ENCODE measurements around the gene SRRM2. TPM values are rescaled to one million over a fixed set of nuclear protein-coding genes. Genes with fewer than 3 reads are reported as not detected.

Gene SRRM2
- total and polyA plus RNA-seq, 9 of the 15 experiments (the other 6 are each of a cell fraction or from before 2014, with no cell fraction given), result 26.7 to 563 (median 81.1) TPM

GRCh38 chr16:2752850-2753732 lies 653 bp downstream of the SRRM2 start (continued):
- no peak for TF ChIP-seq RBM17 (IDR thresholded peaks at IDR 0.05; ENCODE audit: borderline replicate concordance, low read depth, low read length)
- TF ChIP-seq KLF13 (tag; IDR thresholded peaks at IDR 0.05; ENCODE audit: borderline replicate concordance, low read depth), result peak; percentile 29; the same call in 1 of the 2 replicates
- peak; percentile 73 for TF ChIP-seq RBM22 (IDR thresholded peaks at IDR 0.05; ENCODE audit: low read depth, low read length, poor library complexity, severe bottlenecking)
- TF ChIP-seq PRPF4 (IDR thresholded peaks at IDR 0.05; ENCODE audit: insufficient read depth, low read depth, low read length, poor library complexity, severe bottlenecking), result peak; percentile 97
- peak; percentile 88 for TF ChIP-seq PCBP1 (IDR thresholded peaks at IDR 0.05; ENCODE audit: low read depth, low read length, poor library complexity, severe bottlenecking)
- peak; percentile 47; the same call in 1 of the 2 replicates for TF ChIP-seq PHF21A (IDR thresholded peaks at IDR 0.05; ENCODE audit: borderline replicate concordance, low read depth)
- TF ChIP-seq RBFOX2 (IDR thresholded peaks at IDR 0.05; ENCODE audit: low read depth, low read length), result peak; percentile 76
- no peak for TF ChIP-seq ZNF785 (CRISPR knock-in tag; IDR thresholded peaks at IDR 0.05)
- TF ChIP-seq, protein P1, sequence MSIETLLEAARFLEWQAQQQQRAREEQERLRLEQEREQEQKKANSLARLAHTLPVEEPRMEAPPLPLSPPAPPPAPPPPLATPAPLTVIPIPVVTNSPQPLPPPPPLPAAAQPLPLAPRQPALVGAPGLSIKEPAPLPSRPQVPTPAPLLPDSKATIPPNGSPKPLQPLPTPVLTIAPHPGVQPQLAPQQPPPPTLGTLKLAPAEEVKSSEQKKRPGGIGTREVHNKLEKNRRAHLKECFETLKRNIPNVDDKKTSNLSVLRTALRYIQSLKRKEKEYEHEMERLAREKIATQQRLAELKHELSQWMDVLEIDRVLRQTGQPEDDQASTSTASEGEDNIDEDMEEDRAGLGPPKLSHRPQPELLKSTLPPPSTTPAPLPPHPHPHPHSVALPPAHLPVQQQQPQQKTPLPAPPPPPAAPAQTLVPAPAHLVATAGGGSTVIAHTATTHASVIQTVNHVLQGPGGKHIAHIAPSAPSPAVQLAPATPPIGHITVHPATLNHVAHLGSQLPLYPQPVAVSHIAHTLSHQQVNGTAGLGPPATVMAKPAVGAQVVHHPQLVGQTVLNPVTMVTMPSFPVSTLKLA (conservative IDR thresholded peaks at IDR 0.05), result peak; percentile 92 to 93
- TF ChIP-seq SIN3A (IDR thresholded peaks at IDR 0.05; ENCODE audit: borderline replicate concordance in 2 of 2, control insufficient read depth in 1 of 2, low read depth in 2 of 2, low read length in 2 of 2), result peak in 1 of 2 experiments; percentile 60; a peak in 3 of 4 replicates
- TF ChIP-seq, protein P2, sequence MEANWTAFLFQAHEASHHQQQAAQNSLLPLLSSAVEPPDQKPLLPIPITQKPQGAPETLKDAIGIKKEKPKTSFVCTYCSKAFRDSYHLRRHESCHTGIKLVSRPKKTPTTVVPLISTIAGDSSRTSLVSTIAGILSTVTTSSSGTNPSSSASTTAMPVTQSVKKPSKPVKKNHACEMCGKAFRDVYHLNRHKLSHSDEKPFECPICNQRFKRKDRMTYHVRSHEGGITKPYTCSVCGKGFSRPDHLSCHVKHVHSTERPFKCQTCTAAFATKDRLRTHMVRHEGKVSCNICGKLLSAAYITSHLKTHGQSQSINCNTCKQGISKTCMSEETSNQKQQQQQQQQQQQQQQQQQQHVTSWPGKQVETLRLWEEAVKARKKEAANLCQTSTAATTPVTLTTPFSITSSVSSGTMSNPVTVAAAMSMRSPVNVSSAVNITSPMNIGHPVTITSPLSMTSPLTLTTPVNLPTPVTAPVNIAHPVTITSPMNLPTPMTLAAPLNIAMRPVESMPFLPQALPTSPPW (CRISPR knock-in tag; IDR thresholded peaks at IDR 0.05), result peak; percentile 99
- TF ChIP-seq NCOR1 (IDR thresholded peaks at IDR 0.05), result peak; percentile 58
- peak; percentile 87 for TF ChIP-seq HNRNPK (IDR thresholded peaks at IDR 0.05; ENCODE audit: low read depth, low read length, poor library complexity, severe bottlenecking)
- no peak for TF ChIP-seq XRCC3 (IDR thresholded peaks at IDR 0.05)
- no peak for TF ChIP-seq CEBPZ (IDR thresholded peaks at IDR 0.05; ENCODE audit: borderline replicate concordance, low read depth, low read length)
- TF ChIP-seq SIRT6 (IDR thresholded peaks at IDR 0.05; ENCODE audit: low read depth, low read length), result no peak
- peak; percentile 99 for TF ChIP-seq ZNF740 (CRISPR knock-in tag; IDR thresholded peaks at IDR 0.05)
- TF ChIP-seq ZNF740 (tag; IDR thresholded peaks at IDR 0.05), result peak in 1 of 2 experiments; percentile 98; a peak in 2 of 4 replicates
